ENCODE results near the gene MRNIP.

The MRNIP gene

GRCh38 chr5:179788193-179788854 lies 70.3 kb downstream of the MRNIP start:
- no peak for DNase-seq
